Cardiac fibroblast (primary cell): ENCODE data around the gene ZC3HAV1L.
A peak's percentile ranks its signal among the peaks of the same experiment; 100 is the strongest.

Experiments used
- DNase-seq, 2 donors: peaks; one replicate each; pipeline versions ENCODE4 v3.0.0 to v3.0.0-alpha.2; 2010; ENCODE audit warnings: low read depth in 2 of 2
- H3K4me3 ChIP-seq, 2 donors: replicated peaks in 1 of 2; 1 replicate in 1 of 2; 2 replicates in 1 of 2; pipeline ENCODE4 v1.5.1; 2011; ENCODE audit warnings: low read depth in 2 of 2, low read length in 2 of 2, mild to moderate bottlenecking in 2 of 2, moderate library complexity in 1 of 2
- CTCF ChIP-seq: IDR thresholded peaks from one replicate; pipeline ENCODE4 v1.5.1; 2011; ENCODE audit warnings: low read depth, mild to moderate bottlenecking, low read length, inconsistent platforms

ZC3HAV1L gene

GRCh38 chr7:139035586-139036353 is at the start of gene ZC3HAV1L:
Gene ZC3HAV1L (minus strand): TSS chr7:139036042. CDS start chr7:139036017, 25 bp downstream.
- no peak for TF ChIP-seq CTCF
- peak within 1 kb of the TSS; percentile 60 to 82 for H3K4me3 ChIP-seq
- peak; percentile 63 to 76 for DNase-seq

- DNase-seq = no peak
- no peak overlapping the region for H3K4me3 ChIP-seq
- no peak for TF ChIP-seq CTCF
These were observed 48.9 kb upstream of the ZC3HAV1L start for GRCh38 chr7:139084709-139085108.

GRCh38 chr7:139081584-139081983 is 45.7 kb upstream of the ZC3HAV1L start:
- no peak overlapping the region for H3K4me3 ChIP-seq
- no peak for TF ChIP-seq CTCF
- DNase-seq = no peak

- no peak for TF ChIP-seq CTCF
- H3K4me3 ChIP-seq = no peak overlapping the region
- no peak for DNase-seq
These were observed 45.1 kb upstream of the ZC3HAV1L start for GRCh38 chr7:139080905-139081304.

- H3K4me3 ChIP-seq = no peak overlapping the region
- no peak for DNase-seq
These were observed 44.0 kb upstream of the ZC3HAV1L start for GRCh38 chr7:139079861-139080260.

GRCh38 chr7:139078911-139079310 is 43.1 kb upstream of the ZC3HAV1L start:
- no peak overlapping the region for H3K4me3 ChIP-seq
- no peak for DNase-seq
- TF ChIP-seq CTCF = no peak

More at GRCh38 chr7:139079861-139080260, 44.0 kb upstream of the ZC3HAV1L start:
- no peak for TF ChIP-seq CTCF
